GM12878 (cell line): ENCODE results near the gene CTNNA3. TPM values are rescaled to one million over a fixed set of nuclear protein-coding genes. Genes with fewer than 3 reads are reported as not detected.

Experiments used
- ATAC-seq: fragments of 200-7000 bp; cut with Tn5 transposase; 3 replicates; pipeline ENCODE4 v1.9.1; 2020; ENCODE audit warnings: mild to moderate bottlenecking, moderate library complexity
- BruUV-seq: library from RNA; stranded (reverse); fragments of 400-500 nt; replicated peaks from 2 replicates; lab custom pipeline; 2021; lab: Mats Ljungman, UMichigan
- CTCF ChIA-PET: fragments of 300-600 bp; sonication (Branson Sonifier 250); formaldehyde crosslinking; extraction: SDS; loops from one replicate; lab custom pipeline; 2021; ENCODE audit warnings: inconsistent platforms; lab: Yijun Ruan, JAX
- POLR2A ChIA-PET: fragments of 350-600 bp; formaldehyde crosslinking; extraction: SDS; loops from one replicate; lab custom pipeline; 2021; ENCODE audit warnings: inconsistent platforms; lab: Charles Lee
- RAD21 ChIA-PET: fragments of 300-600 bp; sonication (Branson Sonifier 250); formaldehyde crosslinking; loops from one replicate; lab custom pipeline; 2023; ENCODE audit warnings: antibody characterized with exemption; ENCODE audit not compliant: unreplicated experiment; lab: Charles Lee
- SMC1A ChIA-PET: fragments of 300-600 bp; sonication (Branson Sonifier 250); formaldehyde crosslinking; loops from one replicate; lab custom pipeline; 2023; ENCODE audit not compliant: unreplicated experiment, uncharacterized antibody; lab: Charles Lee
- DNase-seq: peaks from one replicate; pipeline ENCODE4 v3.0.0-alpha.2; 2011; ENCODE audit warnings: low read depth, low spot score
- FAIRE-seq: peaks from 3 replicates; lab custom pipeline; 2011; peaks lifted over from hg19 to GRCh38; lab: Jason Lieb, UNC
- H2AFZ ChIP-seq: 2 replicates; pipeline ENCODE4 v1.6.0; 2011; ENCODE audit warnings: low read depth, low read length, control low read depth; ENCODE audit not compliant: control insufficient read depth
- H3K27ac ChIP-seq: 2 replicates; pipeline ENCODE4 v1.5.1; 2011; ENCODE audit warnings: control low read depth; ENCODE audit not compliant: control insufficient read depth, insufficient read depth
- H3K27me3 ChIP-seq, 2 experiments: replicated peaks in 1 of 2; 2 replicates each; pipeline versions ENCODE4 v1.6.0 to v1.6.1; 2011; ENCODE audit warnings: low read length in 1 of 2; ENCODE audit not compliant: control insufficient read depth in 2 of 2, insufficient read depth in 2 of 2
- H3K36me3 ChIP-seq, 2 experiments: 2 replicates each; pipeline ENCODE4 v1.5.1; 2011; ENCODE audit warnings: low read length in 1 of 2; ENCODE audit not compliant: control insufficient read depth in 2 of 2, insufficient read depth in 2 of 2
- H3K4me1 ChIP-seq: 2 replicates; pipeline ENCODE4 v1.6.1; 2011; ENCODE audit warnings: mild to moderate bottlenecking, low read length, moderate library complexity, mixed read lengths; ENCODE audit not compliant: control insufficient read depth, insufficient read depth
- H3K4me2 ChIP-seq: 2 replicates; pipeline ENCODE4 v1.6.0; 2011; ENCODE audit warnings: control low read depth; ENCODE audit not compliant: control insufficient read depth, insufficient read depth
- H3K4me3 ChIP-seq: fragments of 200-600 bp; sonication (generic); 2 replicates; pipeline ENCODE4 v1.5.1; 2016
- H3K79me2 ChIP-seq: 2 replicates; pipeline ENCODE4 v1.6.0; 2011; ENCODE audit warnings: low read length; ENCODE audit not compliant: control insufficient read depth, insufficient read depth
- H3K9ac ChIP-seq: 2 replicates; pipeline ENCODE4 v1.8.0; 2011; ENCODE audit warnings: low read length, control low read depth, mixed read lengths; ENCODE audit not compliant: control insufficient read depth, insufficient read depth
- H3K9me3 ChIP-seq: replicated peaks from 3 replicates; pipeline ENCODE4 v1.5.1; 2011; ENCODE audit warnings: mild to moderate bottlenecking, low read length; ENCODE audit not compliant: control insufficient read depth, insufficient read depth
- H4K20me1 ChIP-seq: 2 replicates; pipeline ENCODE4 v1.6.0; 2011; ENCODE audit not compliant: control insufficient read depth, insufficient read depth
- CBFB ChIP-seq: IDR thresholded peaks from 2 replicates; pipeline ENCODE4 v1.6.1; 2016; ENCODE audit warnings: antibody characterized with exemption, low read depth
- JUND ChIP-seq: IDR thresholded peaks from 2 replicates; pipeline ENCODE4 v1.6.1; 2012; ENCODE audit warnings: low read depth, mild to moderate bottlenecking, low read length, improper control_type of control experiment, moderate library complexity
- MTA2 ChIP-seq: fragments of 450-650 bp; IDR thresholded peaks from 2 replicates; pipeline ENCODE4 v1.6.1; 2016; ENCODE audit warnings: low read depth, mild to moderate bottlenecking, moderate library complexity
- MXI1 ChIP-seq: fragments of 150-350 bp; IDR thresholded peaks from 2 replicates; pipeline ENCODE4 v1.6.1; 2011; ENCODE audit warnings: low read depth, mild to moderate bottlenecking, inconsistent platforms, low read length, improper control_type of control experiment
- NFXL1 ChIP-seq: fragments of 450-650 bp; IDR thresholded peaks from 2 replicates; pipeline ENCODE4 v1.6.1; 2017; ENCODE audit warnings: antibody characterized with exemption, mild to moderate bottlenecking, borderline replicate concordance
- POLR2A ChIP-seq: IDR thresholded peaks from 2 replicates; pipeline ENCODE4 v1.6.1; 2011; ENCODE audit warnings: low read depth, mild to moderate bottlenecking, low read length
- POU2F2 ChIP-seq: IDR thresholded peaks from 3 replicates; pipeline ENCODE4 v1.6.1; 2011; ENCODE audit warnings: low read depth, mild to moderate bottlenecking, low read length, borderline replicate concordance
- RAD21 ChIP-seq: IDR thresholded peaks from 2 replicates; pipeline ENCODE4 v1.6.1; 2011; ENCODE audit warnings: mild to moderate bottlenecking, low read depth, low read length, moderate library complexity; ENCODE audit not compliant: insufficient read depth
- SREBF2 ChIP-seq: IDR thresholded peaks from 2 replicates; pipeline ENCODE4 v1.6.1; 2012; ENCODE audit warnings: mild to moderate bottlenecking, low read length
- in situ Hi-C: fragments of 300-500 bp; cut with MboI; formaldehyde crosslinking; loops from 9 replicates; pipeline ENCODE4 v1.14.3; 2018; ENCODE audit warnings: mixed read lengths
- intact Hi-C: fragments of 100-400 bp; cut with micrococcal nuclease; formaldehyde crosslinking; loops from one replicate; pipeline ENCODE4 v1.14.2; 2022; ENCODE audit not compliant: unreplicated experiment
- polyA plus RNA-seq, 11 experiments: library from polyadenylated mRNA; depleted of rRNA in 4 of 11; unstranded in 6 of 11; stranded (reverse) in 5 of 11; fragments of >200 nt; fragmentation: Nextera tagmentation in 4 of 11; fragmentation: Illumina TruSeq in 1 of 11; extraction: Ambion mirVana in 4 of 11; extraction: Trizol in 1 of 11; gene quantifications; 1 replicate in 1 of 11; 2 replicates in 10 of 11; pipeline versions ENCODE4 v1.2.1 to v1.2.3, GENCODE V29; 2011 to 2016; ENCODE audit warnings: inconsistent platforms in 2 of 11, missing spikeins in 2 of 11, low read depth in 1 of 11
- total RNA-seq, 4 experiments: library from RNA; depleted of rRNA in 3 of 4; stranded (reverse); fragments of >200 nt in 3 of 4; fragmentation: Illumina TruSeq in 1 of 4; extraction: Trizol in 1 of 4; gene quantifications; 2 replicates each; pipeline versions ENCODE4 v1.2.1 to v1.2.3, GENCODE V29; 2013 to 2021
- TF ChIP-seq, protein P1 (sequence below): fragments of 450-650 bp; formaldehyde crosslinking; IDR thresholded peaks from 2 replicates; pipeline ENCODE4 v1.4.0; 2020; ENCODE audit warnings: mild to moderate bottlenecking, moderate library complexity
- TF ChIP-seq, protein P2 (sequence below): IDR thresholded peaks from 2 replicates; pipeline ENCODE4 v1.6.1; 2011; ENCODE audit warnings: low read depth, mild to moderate bottlenecking, low read length, moderate library complexity, borderline replicate concordance; ENCODE audit errors: extremely low read depth
- TF ChIP-seq, protein P3 (sequence below): fragments of 450-650 bp; IDR thresholded peaks from 2 replicates; pipeline ENCODE4 v1.6.1; 2017; ENCODE audit warnings: mild to moderate bottlenecking, moderate library complexity
- TF ChIP-seq, protein P4 (sequence below): fragments of 450-650 bp; conservative IDR thresholded peaks from 2 replicates; pipeline ENCODE4 v1.6.1; 2017; ENCODE audit warnings: mild to moderate bottlenecking, moderate library complexity

CTNNA3 gene
- total and polyA plus RNA-seq, 10 of the 15 experiments (the other 5 are each of a cell fraction or from before 2014, with no cell fraction given) = under 0.01 to 4.5 (median 0.22) TPM; not detected in 2

DNA sequence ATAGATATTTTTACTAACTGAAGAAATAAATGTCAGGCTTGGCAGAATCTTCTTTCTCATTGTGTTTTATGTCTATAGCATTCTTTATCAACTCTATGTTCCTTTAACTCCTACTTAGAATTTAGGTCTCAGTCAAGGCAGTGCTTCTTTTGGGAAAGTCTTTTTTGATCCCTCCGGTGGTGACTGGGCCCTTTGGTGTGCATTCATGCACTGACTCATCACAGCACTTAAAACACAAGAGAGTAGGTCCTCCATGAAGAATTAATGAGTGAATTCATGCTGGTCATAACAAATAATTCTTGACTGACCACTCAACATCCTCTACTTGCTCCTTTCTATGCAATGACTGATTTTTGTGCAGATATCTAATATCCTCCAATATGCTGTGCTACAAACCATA, 1229.0 kb downstream of the CTNNA3 start (continued):
- TF ChIP-seq, protein P1, sequence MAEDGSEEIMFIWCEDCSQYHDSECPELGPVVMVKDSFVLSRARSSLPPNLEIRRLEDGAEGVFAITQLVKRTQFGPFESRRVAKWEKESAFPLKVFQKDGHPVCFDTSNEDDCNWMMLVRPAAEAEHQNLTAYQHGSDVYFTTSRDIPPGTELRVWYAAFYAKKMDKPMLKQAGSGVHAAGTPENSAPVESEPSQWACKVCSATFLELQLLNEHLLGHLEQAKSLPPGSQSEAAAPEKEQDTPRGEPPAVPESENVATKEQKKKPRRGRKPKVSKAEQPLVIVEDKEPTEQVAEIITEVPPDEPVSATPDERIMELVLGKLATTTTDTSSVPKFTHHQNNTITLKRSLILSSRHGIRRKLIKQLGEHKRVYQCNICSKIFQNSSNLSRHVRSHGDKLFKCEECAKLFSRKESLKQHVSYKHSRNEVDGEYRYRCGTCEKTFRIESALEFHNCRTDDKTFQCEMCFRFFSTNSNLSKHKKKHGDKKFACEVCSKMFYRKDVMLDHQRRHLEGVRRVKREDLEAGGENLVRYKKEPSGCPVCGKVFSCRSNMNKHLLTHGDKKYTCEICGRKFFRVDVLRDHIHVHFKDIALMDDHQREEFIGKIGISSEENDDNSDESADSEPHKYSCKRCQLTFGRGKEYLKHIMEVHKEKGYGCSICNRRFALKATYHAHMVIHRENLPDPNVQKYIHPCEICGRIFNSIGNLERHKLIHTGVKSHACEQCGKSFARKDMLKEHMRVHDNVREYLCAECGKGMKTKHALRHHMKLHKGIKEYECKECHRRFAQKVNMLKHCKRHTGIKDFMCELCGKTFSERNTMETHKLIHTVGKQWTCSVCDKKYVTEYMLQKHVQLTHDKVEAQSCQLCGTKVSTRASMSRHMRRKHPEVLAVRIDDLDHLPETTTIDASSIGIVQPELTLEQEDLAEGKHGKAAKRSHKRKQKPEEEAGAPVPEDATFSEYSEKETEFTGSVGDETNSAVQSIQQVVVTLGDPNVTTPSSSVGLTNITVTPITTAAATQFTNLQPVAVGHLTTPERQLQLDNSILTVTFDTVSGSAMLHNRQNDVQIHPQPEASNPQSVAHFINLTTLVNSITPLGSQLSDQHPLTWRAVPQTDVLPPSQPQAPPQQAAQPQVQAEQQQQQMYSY (CRISPR knock-in tag) = no peak
- TF ChIP-seq, protein P2, sequence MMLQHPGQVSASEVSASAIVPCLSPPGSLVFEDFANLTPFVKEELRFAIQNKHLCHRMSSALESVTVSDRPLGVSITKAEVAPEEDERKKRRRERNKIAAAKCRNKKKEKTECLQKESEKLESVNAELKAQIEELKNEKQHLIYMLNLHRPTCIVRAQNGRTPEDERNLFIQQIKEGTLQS = no peak
- TF ChIP-seq, protein P3, sequence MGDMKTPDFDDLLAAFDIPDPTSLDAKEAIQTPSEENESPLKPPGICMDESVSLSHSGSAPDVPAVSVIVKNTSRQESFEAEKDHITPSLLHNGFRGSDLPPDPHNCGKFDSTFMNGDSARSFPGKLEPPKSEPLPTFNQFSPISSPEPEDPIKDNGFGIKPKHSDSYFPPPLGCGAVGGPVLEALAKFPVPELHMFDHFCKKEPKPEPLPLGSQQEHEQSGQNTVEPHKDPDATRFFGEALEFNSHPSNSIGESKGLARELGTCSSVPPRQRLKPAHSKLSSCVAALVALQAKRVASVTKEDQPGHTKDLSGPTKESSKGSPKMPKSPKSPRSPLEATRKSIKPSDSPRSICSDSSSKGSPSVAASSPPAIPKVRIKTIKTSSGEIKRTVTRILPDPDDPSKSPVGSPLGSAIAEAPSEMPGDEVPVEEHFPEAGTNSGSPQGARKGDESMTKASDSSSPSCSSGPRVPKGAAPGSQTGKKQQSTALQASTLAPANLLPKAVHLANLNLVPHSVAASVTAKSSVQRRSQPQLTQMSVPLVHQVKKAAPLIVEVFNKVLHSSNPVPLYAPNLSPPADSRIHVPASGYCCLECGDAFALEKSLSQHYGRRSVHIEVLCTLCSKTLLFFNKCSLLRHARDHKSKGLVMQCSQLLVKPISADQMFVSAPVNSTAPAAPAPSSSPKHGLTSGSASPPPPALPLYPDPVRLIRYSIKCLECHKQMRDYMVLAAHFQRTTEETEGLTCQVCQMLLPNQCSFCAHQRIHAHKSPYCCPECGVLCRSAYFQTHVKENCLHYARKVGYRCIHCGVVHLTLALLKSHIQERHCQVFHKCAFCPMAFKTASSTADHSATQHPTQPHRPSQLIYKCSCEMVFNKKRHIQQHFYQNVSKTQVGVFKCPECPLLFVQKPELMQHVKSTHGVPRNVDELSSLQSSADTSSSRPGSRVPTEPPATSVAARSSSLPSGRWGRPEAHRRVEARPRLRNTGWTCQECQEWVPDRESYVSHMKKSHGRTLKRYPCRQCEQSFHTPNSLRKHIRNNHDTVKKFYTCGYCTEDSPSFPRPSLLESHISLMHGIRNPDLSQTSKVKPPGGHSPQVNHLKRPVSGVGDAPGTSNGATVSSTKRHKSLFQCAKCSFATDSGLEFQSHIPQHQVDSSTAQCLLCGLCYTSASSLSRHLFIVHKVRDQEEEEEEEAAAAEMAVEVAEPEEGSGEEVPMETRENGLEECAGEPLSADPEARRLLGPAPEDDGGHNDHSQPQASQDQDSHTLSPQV = no peak

DNA sequence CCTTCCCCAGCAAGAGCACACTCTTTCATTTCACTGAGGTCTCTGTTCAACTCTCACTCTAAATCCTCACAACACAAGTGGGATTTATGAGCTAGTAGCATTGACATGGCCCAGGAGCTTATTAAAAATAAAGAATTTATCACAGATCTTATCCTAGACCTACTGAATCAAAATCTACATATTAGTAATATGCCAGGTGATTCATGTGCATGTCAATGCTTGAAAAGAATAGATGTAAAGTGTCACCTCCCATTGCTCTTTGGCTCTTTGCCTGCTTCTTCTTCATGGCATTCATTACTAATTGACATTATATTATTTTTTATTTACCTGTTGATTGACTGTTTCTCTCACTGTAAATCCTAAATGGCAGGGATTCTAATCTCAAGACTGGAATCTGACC, 1229.4 kb downstream of the CTNNA3 start:
- Histone ChIP-seq H3K36me3 (no peaks in the 10 kb centered on the region), H3K9me3 (no peaks in the 10 kb centered on the region), H2AFZ (no peak overlapping the region), H3K9ac (no peak overlapping the region), H3K27ac (no peak overlapping the region), H4K20me1 (no peaks in the 10 kb centered on the region), H3K4me2 (no peak overlapping the region), H3K4me1 (no peaks in the 10 kb centered on the region), H3K79me2 (no peaks in the 10 kb centered on the region), H3K4me3 (no peak overlapping the region), H3K27me3 (no peaks in the 10 kb centered on the region)
- ChIA-PET SMC1A (no interaction called here), CTCF (no interaction called here), POLR2A (no interaction called here), RAD21 (no interaction called here)
- BruUV-seq = no TSS peak
- in situ Hi-C loops = no loop called here
- FAIRE-seq (no peak), ATAC-seq (no peak), DNase-seq (no peak)
- intact Hi-C loops = no loop called here
- TF ChIP-seq JUND (no peak), CBFB (no peak), NFXL1 (no peak), MTA2 (no peak), POU2F2 (no peak), RAD21 (no peak), SREBF2 (no peak), POLR2A (no peak), MXI1 (no peak)
- TF ChIP-seq, protein P4, sequence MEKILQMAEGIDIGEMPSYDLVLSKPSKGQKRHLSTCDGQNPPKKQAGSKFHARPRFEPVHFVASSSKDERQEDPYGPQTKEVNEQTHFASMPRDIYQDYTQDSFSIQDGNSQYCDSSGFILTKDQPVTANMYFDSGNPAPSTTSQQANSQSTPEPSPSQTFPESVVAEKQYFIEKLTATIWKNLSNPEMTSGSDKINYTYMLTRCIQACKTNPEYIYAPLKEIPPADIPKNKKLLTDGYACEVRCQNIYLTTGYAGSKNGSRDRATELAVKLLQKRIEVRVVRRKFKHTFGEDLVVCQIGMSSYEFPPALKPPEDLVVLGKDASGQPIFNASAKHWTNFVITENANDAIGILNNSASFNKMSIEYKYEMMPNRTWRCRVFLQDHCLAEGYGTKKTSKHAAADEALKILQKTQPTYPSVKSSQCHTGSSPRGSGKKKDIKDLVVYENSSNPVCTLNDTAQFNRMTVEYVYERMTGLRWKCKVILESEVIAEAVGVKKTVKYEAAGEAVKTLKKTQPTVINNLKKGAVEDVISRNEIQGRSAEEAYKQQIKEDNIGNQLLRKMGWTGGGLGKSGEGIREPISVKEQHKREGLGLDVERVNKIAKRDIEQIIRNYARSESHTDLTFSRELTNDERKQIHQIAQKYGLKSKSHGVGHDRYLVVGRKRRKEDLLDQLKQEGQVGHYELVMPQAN = no peak
